B cell (primary cell): Measurements from ENCODE around the gene ZNF335. TPM values are rescaled to one million over a fixed set of nuclear protein-coding genes. Genes with fewer than 3 reads are reported as not detected.

ENCODE experiments used
- ATAC-seq: fragments of 200-7000 bp; cut with Tn5 transposase; one replicate; pipeline ENCODE4 v1.10.0; 2021; ENCODE audit warnings: low read depth, mild to moderate bottlenecking, moderate number of reproducible peaks, moderate library complexity
- CTCF ChIA-PET: fragments of 350-600 bp; sonication (Branson Sonifier 250); formaldehyde crosslinking; loops from one replicate; lab custom pipeline; 2021; ENCODE audit warnings: antibody characterized with exemption, inconsistent platforms; lab: Charles Lee
- POLR2A ChIA-PET: fragments of 350-600 bp; sonication (Branson Sonifier 250); formaldehyde crosslinking; loops from one replicate; lab custom pipeline; 2021; ENCODE audit warnings: antibody characterized with exemption; lab: Charles Lee
- DNase-seq: peaks from one replicate; pipeline ENCODE4 v3.0.0; 2013
- H2AFZ ChIP-seq: 2 replicates; pipeline ENCODE4 v1.6.1; 2012; ENCODE audit warnings: mild to moderate bottlenecking, low read depth, low read length; ENCODE audit not compliant: insufficient read depth, poor library complexity, severe bottlenecking
- H3K27ac ChIP-seq, 2 donors: 1 replicate in 1 of 2; 2 replicates in 1 of 2; pipeline ENCODE4 v1.5.1; 2012 to 2013; ENCODE audit warnings: low read length in 2 of 2, mild to moderate bottlenecking in 2 of 2, moderate library complexity in 1 of 2
- H3K27me3 ChIP-seq, 4 experiments: fragments of 200-600 bp in 1 of 4; sonication (generic) in 1 of 4; replicated peaks in 1 of 4; 1 replicate in 2 of 4; 2 replicates in 2 of 4; pipeline versions ENCODE4 v1.6.1 to v1.7.0; 2013 to 2016; ENCODE audit warnings: low read length in 3 of 4, mild to moderate bottlenecking in 2 of 4, mixed read lengths in 1 of 4, moderate library complexity in 1 of 4; ENCODE audit not compliant: insufficient read depth in 4 of 4, control insufficient read depth in 3 of 4; ENCODE audit errors: control extremely low read depth in 1 of 4
- H3K36me3 ChIP-seq, 2 experiments: replicated peaks in 1 of 2; 1 replicate in 1 of 2; 2 replicates in 1 of 2; pipeline versions ENCODE4 v1.6.1 to v1.7.1; 2013; ENCODE audit warnings: low read length in 1 of 2; ENCODE audit not compliant: insufficient read depth in 2 of 2, control insufficient read depth in 1 of 2; ENCODE audit errors: control extremely low read depth in 1 of 2, extremely low read depth in 1 of 2
- H3K4me1 ChIP-seq, 2 donors: fragments of 200-600 bp in 1 of 2; sonication (generic) in 1 of 2; 1 replicate in 1 of 2; 2 replicates in 1 of 2; pipeline versions ENCODE4 v1.5.1 to v1.6.1; 2013 to 2017; ENCODE audit warnings: low read length in 2 of 2; ENCODE audit not compliant: control insufficient read depth in 2 of 2, insufficient read depth in 2 of 2
- H3K4me2 ChIP-seq: replicated peaks from 2 replicates; pipeline ENCODE3; 2012; ENCODE audit warnings: mild to moderate bottlenecking, low read depth, low read length; ENCODE audit not compliant: poor library complexity, severe bottlenecking
- H3K4me3 ChIP-seq, 5 experiments: fragments of 200-600 bp in 1 of 5; sonication (generic) in 1 of 5; 1 replicate in 3 of 5; 2 replicates in 2 of 5; pipeline versions ENCODE4 v1.5.1 to v1.7.0; 2011 to 2016; ENCODE audit warnings: low read length in 4 of 5, mild to moderate bottlenecking in 4 of 5, low read depth in 2 of 5, control low read depth in 1 of 5, moderate library complexity in 1 of 5; ENCODE audit not compliant: insufficient read depth in 1 of 5; ENCODE audit errors: control extremely low read depth in 1 of 5, extremely low read depth in 1 of 5
- H3K79me2 ChIP-seq: fragments of 200-600 bp; sonication (generic); one replicate; pipeline ENCODE4 v1.6.0; 2016; ENCODE audit warnings: low read length; ENCODE audit not compliant: control insufficient read depth, insufficient read depth
- H3K9ac ChIP-seq: fragments of 200-600 bp; sonication (generic); 2 replicates; pipeline ENCODE4 v1.6.1; 2017; ENCODE audit warnings: mild to moderate bottlenecking, low read length, moderate library complexity
- H3K9me3 ChIP-seq, 3 donors: one replicate each; pipeline versions ENCODE4 v1.6.1 to v1.7.1; 2013; ENCODE audit warnings: low read length in 2 of 3; ENCODE audit not compliant: control insufficient read depth in 2 of 3, insufficient read depth in 1 of 3; ENCODE audit errors: control extremely low read depth in 1 of 3
- H4K20me1 ChIP-seq: 2 replicates; pipeline ENCODE4 v1.6.0; 2012; ENCODE audit warnings: mild to moderate bottlenecking, low read length; ENCODE audit not compliant: insufficient read depth, control insufficient read depth, poor library complexity, severe bottlenecking
- H3K27ac Mint-ChIP-seq: one replicate; pipeline ENCODE4 v1.8.0; 2021; ENCODE audit warnings: mixed read lengths
- H3K27me3 Mint-ChIP-seq: one replicate; pipeline ENCODE4 v1.8.0; 2021; ENCODE audit warnings: mixed read lengths
- H3K4me1 Mint-ChIP-seq: one replicate; pipeline ENCODE4 v1.8.0; 2021; ENCODE audit warnings: mixed read lengths
- H3K4me3 Mint-ChIP-seq: one replicate; pipeline ENCODE4 v1.8.0; 2021; ENCODE audit warnings: mixed read lengths
- H3K9me3 Mint-ChIP-seq: one replicate; pipeline ENCODE4 v1.8.0; 2022; ENCODE audit warnings: mixed read lengths; ENCODE audit not compliant: insufficient read depth
- EZH2 ChIP-seq: IDR thresholded peaks from 2 replicates; pipeline ENCODE4 v1.6.1; 2012; ENCODE audit warnings: borderline replicate concordance, low read depth, mild to moderate bottlenecking, moderate library complexity, low read length; ENCODE audit not compliant: insufficient read depth, poor library complexity, severe bottlenecking
- WGBS: methylation state at CpG from one replicate; pipeline ENCODE4 v1.1.5; 2013; ENCODE audit warnings: missing lambda C conversion rate; ENCODE audit not compliant: insufficient coverage; 5-methylcytosine and 5-hydroxymethylcytosine counted together
- intact Hi-C: fragments of 100-400 bp; cut with micrococcal nuclease; formaldehyde crosslinking; loops from one replicate; pipeline ENCODE4 v1.10.0; 2022
- polyA plus RNA-seq: library from polyadenylated mRNA; depleted of rRNA; stranded (reverse); fragments of >200 nt; gene quantifications from 2 replicates; pipeline ENCODE4 v1.2.3, GENCODE V29; 2012
- total RNA-seq, 2 donors: library from RNA; stranded (reverse); fragments of 120-200 nt in 1 of 2; gene quantifications; 1 replicate in 1 of 2; 2 replicates in 1 of 2; pipeline versions ENCODE4 v1.2.3 to v1.2.4, GENCODE V29; 2013 to 2022
- TF ChIP-seq, protein P1 (sequence below): fragments of 200-600 bp; IDR thresholded peaks from one replicate; pipeline ENCODE4 v1.8.0; 2022; ENCODE audit warnings: antibody characterized with exemption, mild to moderate bottlenecking

Gene ZNF335
- total and polyA plus RNA-seq, 2 donors (not counting 1 experiment from before 2014, with no cell fraction given): 62.3 to 62.7 TPM

GRCh38 chr20:45944151-45944964, 27.6 kb downstream of the ZNF335 start:
- H3K79me2 ChIP-seq: peaks cover under 1% of the 10 kb centered on the region
- ATAC-seq: no peak
- peaks cover 17% of the 10 kb centered on the region for H4K20me1 ChIP-seq
- H3K4me3 Mint-ChIP-seq: no peak overlapping the region
- peaks cover 2 to 92% of the 10 kb centered on the region in 2 experiments for H3K36me3 ChIP-seq
- TF ChIP-seq EZH2: no peak
- TF ChIP-seq, protein P1, sequence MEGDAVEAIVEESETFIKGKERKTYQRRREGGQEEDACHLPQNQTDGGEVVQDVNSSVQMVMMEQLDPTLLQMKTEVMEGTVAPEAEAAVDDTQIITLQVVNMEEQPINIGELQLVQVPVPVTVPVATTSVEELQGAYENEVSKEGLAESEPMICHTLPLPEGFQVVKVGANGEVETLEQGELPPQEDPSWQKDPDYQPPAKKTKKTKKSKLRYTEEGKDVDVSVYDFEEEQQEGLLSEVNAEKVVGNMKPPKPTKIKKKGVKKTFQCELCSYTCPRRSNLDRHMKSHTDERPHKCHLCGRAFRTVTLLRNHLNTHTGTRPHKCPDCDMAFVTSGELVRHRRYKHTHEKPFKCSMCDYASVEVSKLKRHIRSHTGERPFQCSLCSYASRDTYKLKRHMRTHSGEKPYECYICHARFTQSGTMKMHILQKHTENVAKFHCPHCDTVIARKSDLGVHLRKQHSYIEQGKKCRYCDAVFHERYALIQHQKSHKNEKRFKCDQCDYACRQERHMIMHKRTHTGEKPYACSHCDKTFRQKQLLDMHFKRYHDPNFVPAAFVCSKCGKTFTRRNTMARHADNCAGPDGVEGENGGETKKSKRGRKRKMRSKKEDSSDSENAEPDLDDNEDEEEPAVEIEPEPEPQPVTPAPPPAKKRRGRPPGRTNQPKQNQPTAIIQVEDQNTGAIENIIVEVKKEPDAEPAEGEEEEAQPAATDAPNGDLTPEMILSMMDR: no peak
- intact Hi-C loops: no loop called here
- no peaks in the 10 kb centered on the region for H3K27me3 Mint-ChIP-seq
- no peaks in the 10 kb centered on the region for H3K4me1 ChIP-seq
- no peak overlapping the region for H3K4me3 ChIP-seq
- ChIA-PET POLR2A (no interaction called here), CTCF (interaction anchor here (2.6 kb wide), 1 partner anchor 26 kb away, joined by 9 read pairs; no protein-coding TSS in a partner anchor)
- no peak overlapping the region for H2AFZ ChIP-seq
- WGBS: 88% methylated on average over 13 of the region's 15 CpGs
- H3K27me3 ChIP-seq: no peaks in the 10 kb centered on the region
- H3K9ac ChIP-seq: no peak overlapping the region
- H3K27ac ChIP-seq: no peak overlapping the region
- H3K27ac Mint-ChIP-seq: no peak overlapping the region
- no peak for DNase-seq
- H3K9me3 Mint-ChIP-seq: no peaks in the 10 kb centered on the region
- H3K4me1 Mint-ChIP-seq: peaks cover 3% of the 10 kb centered on the region
- no peaks in the 10 kb centered on the region for H3K9me3 ChIP-seq
- no peak overlapping the region for H3K4me2 ChIP-seq

DNA sequence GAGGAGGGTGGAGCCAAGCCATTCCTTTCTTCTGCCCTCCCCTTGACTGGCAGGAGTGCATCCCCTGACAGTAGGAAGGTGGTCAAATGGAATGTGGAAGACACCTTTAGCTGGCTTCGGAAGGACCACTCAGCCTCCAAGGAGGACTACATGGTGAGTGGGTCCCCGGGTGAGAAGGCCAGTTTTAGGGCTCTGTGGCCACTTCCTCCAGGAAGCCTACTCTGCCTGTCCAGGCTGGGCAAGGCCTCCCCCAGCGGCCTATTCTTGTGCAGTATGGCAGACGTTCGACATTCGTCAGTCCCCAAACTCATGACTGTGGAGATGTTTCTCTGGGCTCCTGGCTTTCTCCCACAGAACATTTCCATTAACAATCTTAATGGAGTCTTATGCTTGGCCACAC, 28.4 kb downstream of the ZNF335 start:
- no peaks in the 10 kb centered on the region for H3K4me1 ChIP-seq
- peaks cover 22% of the 10 kb centered on the region for H4K20me1 ChIP-seq
- no peak for ATAC-seq
- no peak overlapping the region for H3K4me3 ChIP-seq
- Mint-ChIP-seq H3K4me1 (peaks cover 2% of the 10 kb centered on the region), H3K27ac (no peak overlapping the region), H3K27me3 (no peaks in the 10 kb centered on the region), H3K4me3 (no peak overlapping the region), H3K9me3 (no peaks in the 10 kb centered on the region)
- POLR2A ChIA-PET: no interaction called here
- no peak overlapping the region for H3K4me2 ChIP-seq
- H3K79me2 ChIP-seq: peaks cover 8% of the 10 kb centered on the region
- DNase-seq: no peak
- CTCF ChIA-PET: interaction anchor here (2.6 kb wide), 1 partner anchor 27 kb away, joined by 9 read pairs; no protein-coding TSS in a partner anchor
- no peaks in the 10 kb centered on the region for H3K27me3 ChIP-seq
- intact Hi-C loops: no loop called here
- H3K9me3 ChIP-seq: no peaks in the 10 kb centered on the region
- no peak overlapping the region for H3K27ac ChIP-seq
- 95% methylated on average over 5 of the region's 6 CpGs for WGBS
- H2AFZ ChIP-seq: no peak overlapping the region
- no peak overlapping the region for H3K9ac ChIP-seq
- TF ChIP-seq, protein P1: no peak
- TF ChIP-seq EZH2: no peak
- peaks cover 2 to 92% of the 10 kb centered on the region in 2 experiments for H3K36me3 ChIP-seq
